Epidermal melanocyte (primary cell): ENCODE results near the gene LNPEP.

Experiments used
- DNase-seq: peaks from one replicate; pipeline ENCODE4 v3.0.0; 2011; ENCODE audit warnings: low spot score; ENCODE audit not compliant: insufficient read length

The LNPEP gene

GRCh38 chr5:96957254-96958049 is 21.6 kb downstream of the LNPEP start:
- no peak for DNase-seq

GRCh38 chr5:96958977-96959376 is 23.1 kb downstream of the LNPEP start:
- no peak for DNase-seq

GRCh38 chr5:96961053-96961452 is 25.2 kb downstream of the LNPEP start:
- DNase-seq, result no peak

- DNase-seq, result no peak
These were observed 26.7 kb downstream of the LNPEP start for GRCh38 chr5:96962540-96962991.

GRCh38 chr5:96963267-96963666 is 27.4 kb downstream of the LNPEP start:
- DNase-seq, result peak; percentile 24

GRCh38 chr5:96966801-96967200 is 30.9 kb downstream of the LNPEP start:
- DNase-seq, result no peak

GRCh38 chr5:96967400-96967799 is 31.5 kb downstream of the LNPEP start:
- DNase-seq, result no peak

- no peak for DNase-seq
These were observed 32.2 kb downstream of the LNPEP start for GRCh38 chr5:96968074-96968473.

GRCh38 chr5:96968614-96969013 is 32.7 kb downstream of the LNPEP start:
- no peak for DNase-seq

GRCh38 chr5:96969366-96969765 is 33.5 kb downstream of the LNPEP start:
- DNase-seq, result no peak

- DNase-seq, result no peak
These were observed 36.9 kb downstream of the LNPEP start for GRCh38 chr5:96972599-96973334.

- no peak for DNase-seq
These were observed 37.9 kb downstream of the LNPEP start for GRCh38 chr5:96973532-96974401.

GRCh38 chr5:96975656-96976055 is 39.8 kb downstream of the LNPEP start:
- no peak for DNase-seq

GRCh38 chr5:96977228-96977627 is 41.3 kb downstream of the LNPEP start:
- DNase-seq, result no peak

GRCh38 chr5:96978812-96979449 is 43.1 kb downstream of the LNPEP start:
- no peak for DNase-seq

- DNase-seq, result no peak
These were observed 48.8 kb downstream of the LNPEP start for GRCh38 chr5:96984506-96985192.

GRCh38 chr5:96986450-96986849 is 50.6 kb downstream of the LNPEP start:
- no peak for DNase-seq

GRCh38 chr5:96990102-96990501 is 54.2 kb downstream of the LNPEP start:
- no peak for DNase-seq

GRCh38 chr5:96991708-96992107 is 55.8 kb downstream of the LNPEP start:
- no peak for DNase-seq

GRCh38 chr5:96993760-96994159 is 57.9 kb downstream of the LNPEP start:
- no peak for DNase-seq

- DNase-seq, result no peak
These were observed 58.6 kb downstream of the LNPEP start for GRCh38 chr5:96994493-96994892.
